ENCODE results near the gene CLPX. TPM values are rescaled to one million over a fixed set of nuclear protein-coding genes. Genes with fewer than 3 reads are reported as not detected.

Gene CLPX
- total and polyA plus RNA-seq, 9 of the 15 experiments (the other 6 are each of a cell fraction or from before 2014, with no cell fraction given) = 11.2 to 83.3 (median 51.3) TPM

DNA sequence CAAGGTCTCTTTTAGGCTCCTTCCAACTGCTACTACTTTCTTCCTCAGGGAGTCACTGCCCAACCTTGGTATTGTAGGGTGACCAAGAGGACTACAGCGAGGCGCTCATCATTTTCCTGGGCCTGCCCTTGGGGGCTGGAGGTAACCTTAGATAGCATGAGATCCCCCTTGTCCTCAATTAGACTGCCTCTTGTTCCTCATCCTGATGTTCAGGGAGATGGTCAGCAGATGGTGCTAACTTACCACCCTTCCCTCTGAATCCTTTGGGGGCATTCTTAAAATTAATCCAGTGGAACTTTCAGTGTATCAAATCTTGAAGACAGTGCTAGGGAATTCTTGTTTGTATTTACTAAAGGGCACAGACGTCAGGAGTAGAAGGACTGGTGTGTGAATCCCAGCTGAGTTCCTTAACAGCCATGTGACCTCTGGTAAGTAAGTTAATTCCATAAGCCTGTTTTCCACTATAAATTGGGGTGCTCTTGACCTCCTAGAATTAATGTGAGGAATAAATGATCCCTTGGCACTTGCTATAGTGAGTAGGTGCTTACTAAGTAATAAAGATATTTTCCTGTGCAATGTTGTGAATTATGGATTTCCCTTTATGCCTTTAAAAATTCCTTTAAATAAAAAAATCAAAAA, 4.1 kb upstream of the CLPX start (continued):
- TF ChIP-seq, protein P1, sequence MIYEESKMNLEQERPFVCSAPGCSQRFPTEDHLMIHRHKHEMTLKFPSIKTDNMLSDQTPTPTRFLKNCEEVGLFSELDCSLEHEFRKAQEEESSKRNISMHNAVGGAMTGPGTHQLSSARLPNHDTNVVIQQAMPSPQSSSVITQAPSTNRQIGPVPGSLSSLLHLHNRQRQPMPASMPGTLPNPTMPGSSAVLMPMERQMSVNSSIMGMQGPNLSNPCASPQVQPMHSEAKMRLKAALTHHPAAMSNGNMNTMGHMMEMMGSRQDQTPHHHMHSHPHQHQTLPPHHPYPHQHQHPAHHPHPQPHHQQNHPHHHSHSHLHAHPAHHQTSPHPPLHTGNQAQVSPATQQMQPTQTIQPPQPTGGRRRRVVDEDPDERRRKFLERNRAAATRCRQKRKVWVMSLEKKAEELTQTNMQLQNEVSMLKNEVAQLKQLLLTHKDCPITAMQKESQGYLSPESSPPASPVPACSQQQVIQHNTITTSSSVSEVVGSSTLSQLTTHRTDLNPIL (CRISPR knock-in tag; IDR thresholded peaks at IDR 0.05) = no peak
- TF ChIP-seq CC2D1A (IDR thresholded peaks at IDR 0.05) = peak; percentile 88
- TF ChIP-seq BRF1 (IDR thresholded peaks at IDR 0.05; ENCODE audit: borderline replicate concordance, extremely low read depth, insufficient read length) = no peak
- no peak for TF ChIP-seq RBBP5 (IDR thresholded peaks at IDR 0.05; ENCODE audit: borderline replicate concordance, insufficient read depth, low read length, poor library complexity, severe bottlenecking)
- TF ChIP-seq ARID2 (IDR thresholded peaks at IDR 0.05) = peak; percentile 92
- TF ChIP-seq FOXA3 (CRISPR knock-in tag; conservative IDR thresholded peaks at IDR 0.05 in 1 of 2, IDR thresholded peaks at IDR 0.05 in 1 of 2) = no peak
- no peak for TF ChIP-seq ZNF586 (CRISPR knock-in tag; conservative IDR thresholded peaks at IDR 0.05)
- TF ChIP-seq SMC3 (conservative IDR thresholded peaks at IDR 0.05; ENCODE audit: insufficient read depth, low read depth, low read length) = peak; percentile 75
- TF ChIP-seq, protein P2, sequence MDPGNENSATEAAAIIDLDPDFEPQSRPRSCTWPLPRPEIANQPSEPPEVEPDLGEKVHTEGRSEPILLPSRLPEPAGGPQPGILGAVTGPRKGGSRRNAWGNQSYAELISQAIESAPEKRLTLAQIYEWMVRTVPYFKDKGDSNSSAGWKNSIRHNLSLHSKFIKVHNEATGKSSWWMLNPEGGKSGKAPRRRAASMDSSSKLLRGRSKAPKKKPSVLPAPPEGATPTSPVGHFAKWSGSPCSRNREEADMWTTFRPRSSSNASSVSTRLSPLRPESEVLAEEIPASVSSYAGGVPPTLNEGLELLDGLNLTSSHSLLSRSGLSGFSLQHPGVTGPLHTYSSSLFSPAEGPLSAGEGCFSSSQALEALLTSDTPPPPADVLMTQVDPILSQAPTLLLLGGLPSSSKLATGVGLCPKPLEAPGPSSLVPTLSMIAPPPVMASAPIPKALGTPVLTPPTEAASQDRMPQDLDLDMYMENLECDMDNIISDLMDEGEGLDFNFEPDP (CRISPR knock-in tag; IDR thresholded peaks at IDR 0.05) = no peak
- TF ChIP-seq SIN3A (IDR thresholded peaks at IDR 0.05; ENCODE audit: borderline replicate concordance in 2 of 2, control insufficient read depth in 1 of 2, low read depth in 2 of 2, low read length in 2 of 2) = no peak
- no peak for TF ChIP-seq SMARCA4 (IDR thresholded peaks at IDR 0.05)
- no peak for TF ChIP-seq BRCA1 (IDR thresholded peaks at IDR 0.05)
- TF ChIP-seq BRCA1 (CRISPR knock-in tag; IDR thresholded peaks at IDR 0.05) = no peak
- TF ChIP-seq, protein P3, sequence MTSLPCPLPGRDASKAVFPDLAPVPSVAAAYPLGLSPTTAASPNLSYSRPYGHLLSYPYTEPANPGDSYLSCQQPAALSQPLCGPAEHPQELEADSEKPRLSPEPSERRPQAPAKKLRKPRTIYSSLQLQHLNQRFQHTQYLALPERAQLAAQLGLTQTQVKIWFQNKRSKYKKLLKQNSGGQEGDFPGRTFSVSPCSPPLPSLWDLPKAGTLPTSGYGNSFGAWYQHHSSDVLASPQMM (CRISPR knock-in tag; IDR thresholded peaks at IDR 0.05) = no peak
- TF ChIP-seq, protein P4, sequence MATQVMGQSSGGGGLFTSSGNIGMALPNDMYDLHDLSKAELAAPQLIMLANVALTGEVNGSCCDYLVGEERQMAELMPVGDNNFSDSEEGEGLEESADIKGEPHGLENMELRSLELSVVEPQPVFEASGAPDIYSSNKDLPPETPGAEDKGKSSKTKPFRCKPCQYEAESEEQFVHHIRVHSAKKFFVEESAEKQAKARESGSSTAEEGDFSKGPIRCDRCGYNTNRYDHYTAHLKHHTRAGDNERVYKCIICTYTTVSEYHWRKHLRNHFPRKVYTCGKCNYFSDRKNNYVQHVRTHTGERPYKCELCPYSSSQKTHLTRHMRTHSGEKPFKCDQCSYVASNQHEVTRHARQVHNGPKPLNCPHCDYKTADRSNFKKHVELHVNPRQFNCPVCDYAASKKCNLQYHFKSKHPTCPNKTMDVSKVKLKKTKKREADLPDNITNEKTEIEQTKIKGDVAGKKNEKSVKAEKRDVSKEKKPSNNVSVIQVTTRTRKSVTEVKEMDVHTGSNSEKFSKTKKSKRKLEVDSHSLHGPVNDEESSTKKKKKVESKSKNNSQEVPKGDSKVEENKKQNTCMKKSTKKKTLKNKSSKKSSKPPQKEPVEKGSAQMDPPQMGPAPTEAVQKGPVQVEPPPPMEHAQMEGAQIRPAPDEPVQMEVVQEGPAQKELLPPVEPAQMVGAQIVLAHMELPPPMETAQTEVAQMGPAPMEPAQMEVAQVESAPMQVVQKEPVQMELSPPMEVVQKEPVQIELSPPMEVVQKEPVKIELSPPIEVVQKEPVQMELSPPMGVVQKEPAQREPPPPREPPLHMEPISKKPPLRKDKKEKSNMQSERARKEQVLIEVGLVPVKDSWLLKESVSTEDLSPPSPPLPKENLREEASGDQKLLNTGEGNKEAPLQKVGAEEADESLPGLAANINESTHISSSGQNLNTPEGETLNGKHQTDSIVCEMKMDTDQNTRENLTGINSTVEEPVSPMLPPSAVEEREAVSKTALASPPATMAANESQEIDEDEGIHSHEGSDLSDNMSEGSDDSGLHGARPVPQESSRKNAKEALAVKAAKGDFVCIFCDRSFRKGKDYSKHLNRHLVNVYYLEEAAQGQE (IDR thresholded peaks at IDR 0.05; ENCODE audit: borderline replicate concordance) = peak; percentile 91
- TF ChIP-seq, protein P4 (CRISPR knock-in tag; IDR thresholded peaks at IDR 0.05; ENCODE audit: low read depth) = no peak
- no peak for TF ChIP-seq ILK (tag; IDR thresholded peaks at IDR 0.05; ENCODE audit: borderline replicate concordance, low read depth)

All from K562 (cell line).